Calu3 (cell line): ENCODE results near the gene LDB3. TPM values are rescaled to one million over a fixed set of nuclear protein-coding genes. Genes with fewer than 3 reads are reported as not detected.

Experiments
- BruUV-seq: library from RNA; stranded (reverse); fragments of 400-500 nt; replicated peaks from 2 replicates; lab custom pipeline; 2021; lab: Mats Ljungman, UMichigan
- CTCF ChIA-PET: fragments of 300-600 bp; sonication (Branson Sonifier 250); formaldehyde crosslinking; loops from one replicate; lab custom pipeline; 2022; ENCODE audit warnings: antibody characterized with exemption; lab: Charles Lee
- DNase-seq: peaks from one replicate; pipeline ENCODE4 v3.0.0; 2022
- H3K27ac Mint-ChIP-seq: one replicate; pipeline ENCODE4 v1.8.0; 2022; ENCODE audit warnings: mixed read lengths; ENCODE audit not compliant: unreplicated experiment
- H3K27me3 Mint-ChIP-seq: one replicate; pipeline ENCODE4 v1.8.0; 2022; ENCODE audit warnings: mixed read lengths; ENCODE audit not compliant: unreplicated experiment
- H3K36me3 Mint-ChIP-seq: one replicate; pipeline ENCODE4 v1.8.0; 2022; ENCODE audit warnings: mild to moderate bottlenecking, moderate library complexity, mixed read lengths; ENCODE audit not compliant: insufficient read depth, unreplicated experiment
- H3K4me1 Mint-ChIP-seq: one replicate; pipeline ENCODE4 v1.8.0; 2022; ENCODE audit warnings: mild to moderate bottlenecking, low read depth, mixed read lengths; ENCODE audit not compliant: unreplicated experiment
- H3K4me3 Mint-ChIP-seq: one replicate; pipeline ENCODE4 v1.8.0; 2022; ENCODE audit warnings: mild to moderate bottlenecking, low read depth, moderate library complexity, mixed read lengths; ENCODE audit not compliant: unreplicated experiment
- H3K9me3 Mint-ChIP-seq: one replicate; pipeline ENCODE4 v1.8.0; 2022; ENCODE audit warnings: low read depth, mixed read lengths; ENCODE audit not compliant: unreplicated experiment
- intact Hi-C: fragments of 100-400 bp; cut with micrococcal nuclease; formaldehyde crosslinking; loops from one replicate; pipeline ENCODE4 v1.10.0; 2022; ENCODE audit not compliant: unreplicated experiment
- total RNA-seq: library from RNA; stranded (reverse); gene quantifications from 2 replicates; pipeline ENCODE4 v1.2.3, GENCODE V29; 2022
- TF ChIP-seq, protein P1 (sequence below): fragments of 200-600 bp; IDR thresholded peaks from one replicate; pipeline ENCODE4 v1.8.0; 2022; ENCODE audit warnings: antibody characterized with exemption; ENCODE audit not compliant: unreplicated experiment

The LDB3 gene
- total RNA-seq, 1 experiment from 2014 or later: not detected

DNA sequence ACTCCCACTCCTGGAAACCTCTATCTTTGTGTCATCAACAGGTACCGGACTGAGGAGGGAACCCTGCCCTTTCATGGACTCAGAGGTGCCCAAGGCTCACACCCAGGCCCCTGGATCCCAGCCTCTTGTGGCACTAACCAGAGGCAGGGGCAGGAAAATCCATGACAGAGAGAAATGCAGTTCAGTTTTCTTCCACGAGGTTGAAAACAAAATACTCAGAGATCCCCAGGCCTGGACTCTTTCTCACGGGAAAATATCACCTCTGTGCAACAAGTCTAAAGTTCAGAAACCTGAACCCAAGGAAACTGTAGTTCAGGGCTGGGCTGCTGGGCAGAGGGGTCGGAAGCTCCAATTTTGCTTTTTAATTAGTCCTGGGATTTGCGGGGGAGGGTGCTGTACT lies 35.4 kb upstream of the LDB3 start:
- Mint-ChIP-seq H3K9me3 (no peaks in the 10 kb centered on the region), H3K36me3 (peaks cover 5% of the 10 kb centered on the region), H3K4me3 (no peak overlapping the region), H3K4me1 (no peaks in the 10 kb centered on the region), H3K27me3 (peaks cover 16% of the 10 kb centered on the region), H3K27ac (no peak overlapping the region)
- CTCF ChIA-PET: interaction anchor here (0.6 kb wide), 1 partner anchor 231 kb away, joined by 7 read pairs; no protein-coding TSS in a partner anchor
- TF ChIP-seq, protein P1, sequence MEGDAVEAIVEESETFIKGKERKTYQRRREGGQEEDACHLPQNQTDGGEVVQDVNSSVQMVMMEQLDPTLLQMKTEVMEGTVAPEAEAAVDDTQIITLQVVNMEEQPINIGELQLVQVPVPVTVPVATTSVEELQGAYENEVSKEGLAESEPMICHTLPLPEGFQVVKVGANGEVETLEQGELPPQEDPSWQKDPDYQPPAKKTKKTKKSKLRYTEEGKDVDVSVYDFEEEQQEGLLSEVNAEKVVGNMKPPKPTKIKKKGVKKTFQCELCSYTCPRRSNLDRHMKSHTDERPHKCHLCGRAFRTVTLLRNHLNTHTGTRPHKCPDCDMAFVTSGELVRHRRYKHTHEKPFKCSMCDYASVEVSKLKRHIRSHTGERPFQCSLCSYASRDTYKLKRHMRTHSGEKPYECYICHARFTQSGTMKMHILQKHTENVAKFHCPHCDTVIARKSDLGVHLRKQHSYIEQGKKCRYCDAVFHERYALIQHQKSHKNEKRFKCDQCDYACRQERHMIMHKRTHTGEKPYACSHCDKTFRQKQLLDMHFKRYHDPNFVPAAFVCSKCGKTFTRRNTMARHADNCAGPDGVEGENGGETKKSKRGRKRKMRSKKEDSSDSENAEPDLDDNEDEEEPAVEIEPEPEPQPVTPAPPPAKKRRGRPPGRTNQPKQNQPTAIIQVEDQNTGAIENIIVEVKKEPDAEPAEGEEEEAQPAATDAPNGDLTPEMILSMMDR: no peak
- intact Hi-C loops: no loop called here
- no peak for DNase-seq
- no TSS peak for BruUV-seq

GRCh38 chr10:86635402-86635801 lies 32.9 kb upstream of the LDB3 start:
- Mint-ChIP-seq H3K4me1 (no peaks in the 10 kb centered on the region), H3K4me3 (no peak overlapping the region), H3K36me3 (peaks cover 5% of the 10 kb centered on the region), H3K27ac (no peak overlapping the region), H3K27me3 (peaks cover 29% of the 10 kb centered on the region), H3K9me3 (no peaks in the 10 kb centered on the region)
- CTCF ChIA-PET: no interaction called here
- intact Hi-C loops: no loop called here
- TF ChIP-seq, protein P1: no peak
- no peak for DNase-seq
- BruUV-seq: no TSS peak

DNA sequence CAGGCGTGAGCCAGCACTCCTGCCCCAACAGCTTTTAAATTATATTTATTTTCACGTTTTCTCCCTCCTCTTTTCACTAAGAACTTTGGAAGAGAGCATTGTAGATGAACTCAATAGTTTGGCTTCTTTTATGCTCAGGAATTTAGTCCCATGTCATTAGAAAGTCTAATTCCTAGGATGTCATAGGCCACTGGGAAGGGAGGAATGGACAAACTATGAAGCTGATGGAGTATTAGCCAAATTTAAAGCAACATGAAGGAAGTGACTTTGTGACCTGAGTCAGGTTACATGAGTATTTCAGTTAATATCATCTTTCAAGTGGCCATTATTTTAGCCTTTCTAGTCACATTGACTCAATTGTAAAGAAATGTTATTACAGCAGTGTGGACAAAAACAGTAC lies 32.0 kb upstream of the LDB3 start:
- intact Hi-C loops: no loop called here
- BruUV-seq: no TSS peak
- Mint-ChIP-seq H3K27ac (no peak overlapping the region), H3K4me3 (no peak overlapping the region), H3K9me3 (no peaks in the 10 kb centered on the region), H3K4me1 (no peaks in the 10 kb centered on the region), H3K27me3 (peaks cover 29% of the 10 kb centered on the region), H3K36me3 (peaks cover 5% of the 10 kb centered on the region)
- TF ChIP-seq, protein P1: no peak
- no peak for DNase-seq
- CTCF ChIA-PET: no interaction called here

DNA sequence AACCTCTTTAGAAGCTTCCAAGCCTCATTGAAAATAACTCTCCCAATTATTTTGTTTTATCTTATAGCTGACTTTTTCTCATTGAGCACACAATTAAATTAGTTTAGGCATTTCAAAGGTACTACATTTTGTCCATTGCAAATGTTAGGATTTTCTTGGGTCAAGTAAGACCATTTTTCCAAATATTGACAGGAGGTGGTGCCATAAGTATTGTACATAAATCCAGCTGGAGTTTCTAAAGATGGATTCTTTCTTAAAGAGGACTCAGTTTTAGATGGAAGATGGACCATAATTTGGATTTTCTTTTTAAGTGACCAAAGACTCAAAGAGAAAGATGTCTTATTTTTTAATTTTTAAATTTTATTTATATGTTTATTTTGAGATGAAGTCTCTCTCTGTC lies 26.3 kb upstream of the LDB3 start:
- no TSS peak for BruUV-seq
- no peak overlapping the region for H3K27ac Mint-ChIP-seq
- no peak overlapping the region for H3K4me3 Mint-ChIP-seq
- intact Hi-C loops: no loop called here
- CTCF ChIA-PET: interaction anchor here (0.6 kb wide), 1 partner anchor 101 kb away, joined by 4 read pairs; no protein-coding TSS in a partner anchor
- no peaks in the 10 kb centered on the region for H3K9me3 Mint-ChIP-seq
- TF ChIP-seq, protein P1: no peak
- no peaks in the 10 kb centered on the region for H3K36me3 Mint-ChIP-seq
- H3K27me3 Mint-ChIP-seq: peaks cover 13% of the 10 kb centered on the region
- no peak for DNase-seq
- H3K4me1 Mint-ChIP-seq: no peaks in the 10 kb centered on the region
